HG03025 (cell line): ENCODE measurements around the gene TXNDC5.
A peak's percentile ranks its signal among the peaks of the same experiment; 100 is the strongest.

ENCODE experiments used
- ATAC-seq: cut with Tn5 transposase; IDR thresholded peaks from one replicate; pipeline ENCODE4 v1.9.1; 2021; ENCODE audit warnings: mild to moderate bottlenecking, moderate library complexity; ENCODE audit not compliant: unreplicated experiment, low FRiP score

Gene TXNDC5

GRCh38 chr6:7910654-7911344 is at the start of gene TXNDC5:
TSS of gene TXNDC5 (minus strand) at chr6:7910788. CDS start at chr6:7910776, 12 bp downstream.
- ATAC-seq: peak; percentile 62

- no peak for ATAC-seq
Observed at GRCh38 chr6:7960141-7960540, 49.6 kb upstream of the TXNDC5 start.

GRCh38 chr6:7959453-7959852 is 48.9 kb upstream of the TXNDC5 start:
- ATAC-seq: no peak

- ATAC-seq: no peak
Observed at GRCh38 chr6:7958464-7958863, 47.9 kb upstream of the TXNDC5 start.

- no peak for ATAC-seq
Observed at GRCh38 chr6:7956257-7956656, 45.7 kb upstream of the TXNDC5 start.

GRCh38 chr6:7954477-7955200 is 44.1 kb upstream of the TXNDC5 start:
- no peak for ATAC-seq

- no peak for ATAC-seq
Observed at GRCh38 chr6:7953753-7954152, 43.2 kb upstream of the TXNDC5 start.

GRCh38 chr6:7939864-7940228 is 29.3 kb upstream of the TXNDC5 start:
- ATAC-seq: peak; percentile 37

GRCh38 chr6:7939184-7939863 is 28.7 kb upstream of the TXNDC5 start:
- ATAC-seq: peak; percentile 61

GRCh38 chr6:7938562-7939183 is 28.1 kb upstream of the TXNDC5 start:
- ATAC-seq: no peak

GRCh38 chr6:7933794-7934193 is 23.2 kb upstream of the TXNDC5 start:
- peak; percentile 94 for ATAC-seq

- no peak for ATAC-seq
Observed at GRCh38 chr6:7932625-7933024, 22.0 kb upstream of the TXNDC5 start.

GRCh38 chr6:7924867-7925266 is 14.3 kb upstream of the TXNDC5 start:
- ATAC-seq: no peak

GRCh38 chr6:7922596-7922995 is 12.0 kb upstream of the TXNDC5 start:
- no peak for ATAC-seq

GRCh38 chr6:7921632-7922092 is 11.1 kb upstream of the TXNDC5 start:
- no peak for ATAC-seq

GRCh38 chr6:7921046-7921445 is 10.5 kb upstream of the TXNDC5 start:
- ATAC-seq: no peak

GRCh38 chr6:7920425-7920824 is 9.8 kb upstream of the TXNDC5 start:
- no peak for ATAC-seq

GRCh38 chr6:7919871-7920270 is 9.3 kb upstream of the TXNDC5 start:
- ATAC-seq: no peak

- ATAC-seq: no peak
Observed at GRCh38 chr6:7918403-7918802, 7.8 kb upstream of the TXNDC5 start.

GRCh38 chr6:7917729-7918128 is 7.1 kb upstream of the TXNDC5 start:
- ATAC-seq: no peak

GRCh38 chr6:7916959-7917358 is 6.4 kb upstream of the TXNDC5 start:
- ATAC-seq: peak; percentile 82
